Activated CD4-positive, alpha-beta T cell treated with anti-CD3 and anti-CD28 coated beads for 36 hours (primary cell): Measurements from ENCODE around the gene MB21D2. TPM values are rescaled to one million over a fixed set of nuclear protein-coding genes. Genes with fewer than 3 reads are reported as not detected.
"Not testable (repeated sequence)": the region's sequence is repeated elsewhere in the genome, so short reads cannot be mapped to it uniquely, and the experiment has no call there.

Experiments used
- ATAC-seq: fragments of 200-7000 bp; cut with Tn5 transposase; one replicate; pipeline ENCODE4 v1.10.0; 2021; ENCODE audit warnings: mild to moderate bottlenecking, moderate library complexity
- CTCF ChIA-PET: fragments of 350-600 bp; sonication (Branson Sonifier 250); formaldehyde crosslinking; loops from one replicate; lab custom pipeline; 2021; ENCODE audit warnings: antibody characterized with exemption; lab: Charles Lee
- POLR2A ChIA-PET: fragments of 350-600 bp; sonication (Branson Sonifier 250); formaldehyde crosslinking; loops from one replicate; lab custom pipeline; 2021; ENCODE audit warnings: antibody characterized with exemption, inconsistent platforms; lab: Charles Lee
- DNase-seq: peaks from one replicate; pipeline ENCODE4 v3.0.0-alpha.2; 2020
- H3K27ac Mint-ChIP-seq: one replicate; pipeline ENCODE4 v1.8.0; 2021; ENCODE audit warnings: mixed read lengths
- H3K27me3 Mint-ChIP-seq: one replicate; pipeline ENCODE4 v1.8.0; 2021; ENCODE audit warnings: mixed read lengths
- H3K36me3 Mint-ChIP-seq: one replicate; pipeline ENCODE4 v1.8.0; 2021; ENCODE audit warnings: low read depth, mixed read lengths
- H3K4me1 Mint-ChIP-seq: one replicate; pipeline ENCODE4 v1.8.0; 2021; ENCODE audit warnings: mixed read lengths
- H3K4me3 Mint-ChIP-seq: one replicate; pipeline ENCODE4 v1.8.0; 2021; ENCODE audit warnings: mild to moderate bottlenecking, moderate library complexity, mixed read lengths
- H3K9me3 Mint-ChIP-seq: one replicate; pipeline ENCODE4 v1.8.0; 2021; ENCODE audit warnings: low read depth, mixed read lengths
- intact Hi-C, 2 experiments: fragments of 100-400 bp; cut with DNase I in 1 of 2; cut with micrococcal nuclease in 1 of 2; formaldehyde crosslinking; loops; one replicate each; pipeline versions ENCODE4 v1.14.2 to v1.15.1; 2022 to 2024; cut with DNase I, micrococcal nuclease
- total RNA-seq, 2 experiments: library from RNA; stranded (reverse); gene quantifications; one replicate each; pipeline ENCODE4 v1.2.3, GENCODE V29; 2021

MB21D2 gene
- total RNA-seq: 1 to 10 TPM; 2.2 to 2.5 TPM

DNA sequence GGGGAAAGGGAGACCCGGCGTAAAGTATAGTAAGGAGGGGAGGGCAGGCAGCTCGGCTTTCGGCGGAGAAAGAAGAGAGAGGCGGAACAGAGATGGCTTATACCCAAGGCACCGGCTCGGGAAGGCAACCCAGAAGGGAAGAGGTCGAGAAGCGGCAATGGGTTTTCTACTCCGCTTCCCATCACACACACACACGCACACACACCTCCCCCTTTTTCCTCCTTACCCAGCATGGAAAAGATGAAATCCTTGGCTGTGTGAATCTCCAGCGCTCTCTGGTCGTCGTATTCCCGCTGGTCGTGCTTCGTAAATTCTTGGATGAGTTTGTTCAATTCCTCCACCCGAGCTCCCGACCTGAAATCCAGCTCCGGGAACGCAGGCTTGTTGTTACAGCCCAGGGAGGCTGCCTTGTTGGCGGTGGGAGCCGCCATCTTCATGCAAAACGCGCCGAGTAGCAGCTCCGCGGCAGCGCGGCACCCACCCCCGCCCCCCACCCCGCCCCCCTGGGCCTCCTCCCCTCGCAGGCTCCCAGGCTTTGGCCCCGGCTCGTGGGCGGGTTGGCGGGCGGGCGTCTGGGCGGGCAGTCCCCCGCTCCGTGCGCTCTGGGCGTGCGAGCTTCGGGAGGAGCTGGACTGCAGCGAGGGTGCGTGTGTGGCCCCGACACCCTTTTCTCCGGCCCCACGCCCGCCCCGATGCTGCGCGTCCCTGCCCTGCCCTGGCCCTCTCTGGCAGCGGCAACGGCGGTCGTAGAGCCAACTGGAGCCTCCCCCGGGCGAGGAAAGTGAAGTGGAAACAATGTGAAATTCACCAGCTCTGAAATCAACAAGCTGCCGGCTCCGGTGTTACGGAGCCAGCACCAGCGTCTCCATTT lies at the start of gene MB21D2:
Gene MB21D2 (minus strand): TSS at position 453 of the 871 bp plus-strand sequence. CDS start 16 bp downstream, at position 437.
- CTCF ChIA-PET: interaction anchor here (0.6 to 1.7 kb wide), 5 partner anchors 24 to 101 kb away, joined by 3 to 6 read pairs (median 4); no protein-coding TSS in a partner anchor
- H3K4me1 Mint-ChIP-seq: peaks cover 20% of the 10 kb centered on the region
- ATAC-seq: peak; percentile 63
- peak within 1 kb of the TSS; percentile 71 for H3K27ac Mint-ChIP-seq
- H3K4me3 Mint-ChIP-seq: peak within 1 kb of the TSS; percentile 82
- DNase-seq: peak; percentile 67
- no peaks in the 10 kb centered on the region for H3K9me3 Mint-ChIP-seq
- H3K27me3 Mint-ChIP-seq: peaks cover 65% of the 10 kb centered on the region
- POLR2A ChIA-PET: interaction anchor here (0.6 to 1.3 kb wide), 2 partner anchors 19 to 24 kb away, joined by 3 read pairs; no protein-coding TSS in a partner anchor
- intact Hi-C loops: loop anchor here (1.0 to 5.0 kb wide), 5 partner anchors 19 to 125 kb away; no protein-coding TSS in a partner anchor
- no peaks in the 10 kb centered on the region for H3K36me3 Mint-ChIP-seq

DNA sequence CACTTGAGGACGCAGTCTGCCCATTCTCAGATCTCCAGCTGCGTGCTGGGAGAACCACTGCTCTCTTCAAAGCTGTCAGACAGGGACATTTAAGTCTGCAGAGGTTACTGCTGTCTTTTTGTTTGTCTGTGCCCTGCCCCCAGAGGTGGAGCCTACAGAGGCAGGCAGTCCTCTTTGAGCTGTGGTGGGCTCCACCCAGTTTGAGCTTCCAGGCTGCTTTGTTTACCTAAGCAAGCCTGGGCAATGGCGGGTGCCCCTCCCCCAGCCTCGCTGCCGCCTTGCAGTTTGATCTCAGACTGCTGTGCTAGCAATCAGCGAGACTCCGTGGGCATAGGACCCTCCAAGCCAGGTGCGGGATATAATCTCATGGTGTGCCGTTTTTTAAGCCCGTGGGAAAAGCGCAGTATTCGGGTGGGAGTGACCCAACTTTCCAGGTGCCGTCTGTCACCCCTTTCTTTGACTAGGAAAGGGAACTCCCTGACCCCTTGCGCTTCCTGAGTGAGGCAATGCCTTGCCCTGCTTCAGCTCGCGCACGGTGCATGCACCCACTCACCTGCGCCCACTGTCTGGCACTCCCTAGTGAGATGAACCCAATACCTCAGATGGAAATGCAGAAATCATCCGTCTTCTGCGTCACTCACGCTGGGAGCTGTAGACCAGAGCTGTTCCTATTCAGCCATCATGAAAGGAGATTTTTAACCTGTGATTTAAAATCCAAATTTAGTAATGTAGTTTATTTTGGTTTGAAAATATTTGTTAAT lies 47.5 kb upstream of the MB21D2 start:
- DNase-seq, POLR2A ChIA-PET, CTCF ChIA-PET, intact Hi-C loops, H3K4me3 Mint-ChIP-seq, ATAC-seq, H3K4me1 Mint-ChIP-seq, H3K27me3 Mint-ChIP-seq, H3K9me3 Mint-ChIP-seq, H3K36me3 Mint-ChIP-seq, H3K27ac Mint-ChIP-seq: not testable (repeated sequence)

- POLR2A ChIA-PET: no interaction called here
- DNase-seq: no peak
- Mint-ChIP-seq H3K27ac (no peak overlapping the region), H3K9me3 (no peaks in the 10 kb centered on the region), H3K36me3 (no peaks in the 10 kb centered on the region), H3K4me3 (no peak overlapping the region), H3K4me1 (peaks cover 14% of the 10 kb centered on the region), H3K27me3 (peaks cover 10% of the 10 kb centered on the region)
- ATAC-seq: no peak
- CTCF ChIA-PET: no interaction called here
- intact Hi-C loops: loop anchor here in 1 of 2 experiments (5.0 kb wide), 2 partner anchors 67 to 282 kb away; no protein-coding TSS in a partner anchor
Measured at GRCh38 chr3:192959773-192960172, 42.1 kb upstream of the MB21D2 start.

DNA sequence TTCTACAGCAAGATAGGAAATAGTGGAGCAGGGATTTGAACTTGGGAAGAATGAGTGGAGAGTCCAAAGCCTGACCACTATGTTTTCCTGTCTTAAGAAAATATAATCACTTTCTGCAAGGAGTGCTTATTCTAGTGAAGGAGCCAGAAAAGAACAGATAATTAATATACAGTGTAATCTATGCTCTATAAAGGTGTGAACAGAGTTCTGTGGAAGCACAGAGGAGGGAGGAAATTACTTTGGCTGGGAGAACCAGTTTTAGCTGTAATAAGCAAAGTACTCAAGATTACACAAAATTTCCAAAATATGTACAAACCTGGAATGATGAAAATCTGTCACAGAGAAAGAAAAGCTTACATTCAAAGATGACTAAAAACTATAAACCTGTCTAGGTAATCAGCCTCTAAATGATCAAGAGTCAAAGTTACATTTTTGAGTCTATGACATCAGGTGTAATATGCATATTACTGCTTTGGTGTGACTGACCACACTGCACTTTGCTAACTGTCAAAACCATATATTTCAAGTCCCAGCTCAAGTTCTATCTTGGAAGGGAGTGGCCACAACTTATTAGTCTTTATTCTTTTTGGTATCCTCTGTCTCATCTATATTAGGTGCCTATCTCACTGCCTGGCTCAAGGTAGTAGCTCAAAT lies 40.7 kb upstream of the MB21D2 start:
- intact Hi-C loops: loop anchor here in 1 of 2 experiments (5.0 kb wide), 2 partner anchors 66 to 281 kb away; no protein-coding TSS in a partner anchor
- H3K27ac Mint-ChIP-seq: peak overlapping the region; percentile 4
- ChIA-PET CTCF (interaction anchor here (0.9 to 1.5 kb wide), 3 partner anchors 9 to 614 kb away, joined by 3 to 4 read pairs (median 4); no protein-coding TSS in a partner anchor), POLR2A (no interaction called here)
- DNase-seq (no peak), ATAC-seq (peak; percentile 54)
- H3K27me3 Mint-ChIP-seq: peaks cover 10% of the 10 kb centered on the region
- H3K4me3 Mint-ChIP-seq: no peak overlapping the region
- peaks cover 14% of the 10 kb centered on the region for H3K4me1 Mint-ChIP-seq
- H3K9me3 Mint-ChIP-seq: no peaks in the 10 kb centered on the region
- no peaks in the 10 kb centered on the region for H3K36me3 Mint-ChIP-seq

DNA sequence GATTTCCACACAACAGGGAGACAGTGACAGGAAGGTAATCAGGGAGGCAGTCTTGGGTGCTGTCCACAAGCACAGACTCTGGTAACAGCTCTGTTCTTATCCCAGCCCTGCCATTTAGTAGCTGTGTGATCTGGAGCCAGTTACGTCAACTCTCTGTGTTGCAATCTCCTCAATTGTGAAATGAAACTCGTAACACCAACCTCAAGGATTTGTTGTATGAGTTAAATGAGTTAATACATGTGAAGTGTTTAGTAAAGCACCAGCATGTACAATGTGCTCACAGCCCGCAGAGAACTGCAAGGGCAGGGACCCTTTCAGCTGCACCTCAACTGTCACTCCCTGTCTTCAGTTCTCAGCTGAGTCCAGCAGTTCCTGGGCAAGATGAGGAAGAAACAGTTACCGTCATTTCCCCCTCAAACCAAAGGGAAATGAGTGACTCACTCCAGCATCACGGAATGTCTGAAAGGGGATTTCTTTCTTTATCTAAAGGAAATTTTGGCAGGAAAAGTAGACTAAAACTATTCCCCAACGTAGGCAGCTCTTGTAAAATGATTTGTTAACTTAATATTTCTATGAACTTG lies 39.9 kb upstream of the MB21D2 start:
- ChIA-PET CTCF (interaction anchor here (0.9 to 1.5 kb wide), 2 partner anchors 10 to 615 kb away, joined by 4 read pairs; no protein-coding TSS in a partner anchor), POLR2A (no interaction called here)
- no peak overlapping the region for H3K4me3 Mint-ChIP-seq
- DNase-seq: peak; percentile 16
- peak; percentile 78 for ATAC-seq
- H3K27me3 Mint-ChIP-seq: peaks cover 10% of the 10 kb centered on the region
- H3K36me3 Mint-ChIP-seq: no peaks in the 10 kb centered on the region
- no peaks in the 10 kb centered on the region for H3K9me3 Mint-ChIP-seq
- intact Hi-C loops: loop anchor here in 1 of 2 experiments (5.0 kb wide), 2 partner anchors 65 to 280 kb away; no protein-coding TSS in a partner anchor
- H3K4me1 Mint-ChIP-seq: peaks cover 14% of the 10 kb centered on the region
- peak overlapping the region; percentile 47 for H3K27ac Mint-ChIP-seq

DNA sequence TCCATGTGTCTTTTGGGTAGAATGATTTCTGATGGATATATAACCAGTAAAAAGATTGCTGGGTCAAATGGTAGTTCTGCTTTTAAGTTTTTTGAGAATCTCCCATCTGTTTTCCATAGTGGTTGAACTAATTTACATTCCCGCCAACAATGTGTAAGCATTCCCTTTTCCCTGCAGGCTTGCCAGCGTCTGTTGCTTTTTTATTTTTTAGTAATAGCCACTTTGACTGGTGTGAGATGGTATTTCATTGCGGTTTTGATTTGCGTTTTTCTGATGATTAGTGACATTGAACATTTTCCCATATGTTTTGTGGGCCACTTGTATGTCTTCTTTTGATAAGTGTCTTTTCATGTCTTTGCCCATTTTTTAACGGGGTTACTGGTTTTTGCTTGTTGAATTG lies 36.3 kb upstream of the MB21D2 start:
- H3K27ac Mint-ChIP-seq: no peak overlapping the region
- ChIA-PET POLR2A (no interaction called here), CTCF (no interaction called here)
- ATAC-seq: no peak
- H3K36me3 Mint-ChIP-seq: no peaks in the 10 kb centered on the region
- intact Hi-C loops: no loop called here
- no peaks in the 10 kb centered on the region for H3K9me3 Mint-ChIP-seq
- no peak for DNase-seq
- peaks cover 10% of the 10 kb centered on the region for H3K27me3 Mint-ChIP-seq
- H3K4me3 Mint-ChIP-seq: no peak overlapping the region
- H3K4me1 Mint-ChIP-seq: peaks cover 8% of the 10 kb centered on the region

- Mint-ChIP-seq H3K27ac (no peak overlapping the region), H3K27me3 (peaks cover 3% of the 10 kb centered on the region), H3K4me3 (no peak overlapping the region), H3K9me3 (no peaks in the 10 kb centered on the region), H3K4me1 (no peaks in the 10 kb centered on the region), H3K36me3 (no peaks in the 10 kb centered on the region)
- intact Hi-C loops: no loop called here
- ChIA-PET CTCF (no interaction called here), POLR2A (no interaction called here)
- DNase-seq (no peak), ATAC-seq (no peak)
Measured at GRCh38 chr3:192947421-192947820, 29.8 kb upstream of the MB21D2 start.

DNA sequence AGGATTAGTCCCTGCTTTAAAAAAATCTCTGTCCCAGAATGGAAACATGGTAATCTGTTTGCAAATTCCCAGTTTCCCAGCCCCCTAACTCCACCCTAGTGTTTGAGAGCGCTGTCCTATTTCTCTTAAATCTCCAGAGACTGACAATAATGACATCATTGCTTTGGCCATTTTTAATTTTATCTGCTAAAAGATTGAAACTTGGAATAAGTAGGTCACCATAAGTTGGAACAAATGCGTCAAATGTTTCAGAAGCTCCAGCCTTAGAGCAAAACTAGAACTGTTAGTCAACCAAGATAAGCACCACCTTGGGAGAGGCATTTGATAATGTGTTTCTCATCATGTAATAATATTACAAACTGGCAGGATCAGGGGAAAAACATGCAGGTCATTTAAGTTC lies 25.7 kb upstream of the MB21D2 start:
- ChIA-PET POLR2A (no interaction called here), CTCF (interaction anchor here (0.7 kb wide), 1 partner anchor 51 kb away, joined by 3 read pairs; no protein-coding TSS in a partner anchor)
- no peaks in the 10 kb centered on the region for H3K4me1 Mint-ChIP-seq
- no peaks in the 10 kb centered on the region for H3K36me3 Mint-ChIP-seq
- intact Hi-C loops: no loop called here
- H3K27me3 Mint-ChIP-seq: peaks cover 3% of the 10 kb centered on the region
- no peak overlapping the region for H3K27ac Mint-ChIP-seq
- DNase-seq: no peak
- ATAC-seq: no peak
- no peak overlapping the region for H3K4me3 Mint-ChIP-seq
- no peaks in the 10 kb centered on the region for H3K9me3 Mint-ChIP-seq

DNA sequence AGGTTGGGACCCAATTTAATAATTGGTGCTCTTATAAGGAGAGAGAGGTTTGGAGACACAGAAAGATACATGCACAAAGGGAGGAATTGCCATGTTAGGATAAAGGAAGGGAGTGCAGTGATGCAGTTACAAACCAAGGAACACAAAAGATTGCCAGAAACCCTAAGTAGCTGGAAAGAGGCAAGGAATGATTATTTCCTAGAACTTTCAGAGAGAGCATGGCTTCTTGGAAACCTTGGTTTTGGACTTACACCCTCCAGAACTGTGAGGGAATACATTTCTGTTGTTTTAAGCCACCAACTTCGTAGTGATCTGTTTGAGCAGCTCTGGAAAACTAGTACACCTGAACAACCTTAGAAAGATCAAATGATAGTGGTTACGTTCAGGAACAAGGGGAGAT lies 25.0 kb upstream of the MB21D2 start:
- H3K4me1 Mint-ChIP-seq: no peaks in the 10 kb centered on the region
- POLR2A ChIA-PET: no interaction called here
- ATAC-seq (no peak), DNase-seq (no peak)
- H3K4me3 Mint-ChIP-seq: no peak overlapping the region
- CTCF ChIA-PET: no interaction called here
- H3K36me3 Mint-ChIP-seq: no peaks in the 10 kb centered on the region
- H3K9me3 Mint-ChIP-seq: no peaks in the 10 kb centered on the region
- intact Hi-C loops: no loop called here
- peaks cover 3% of the 10 kb centered on the region for H3K27me3 Mint-ChIP-seq
- no peak overlapping the region for H3K27ac Mint-ChIP-seq

GRCh38 chr3:192940129-192940528 lies 22.5 kb upstream of the MB21D2 start:
- DNase-seq (no peak), ATAC-seq (no peak)
- CTCF ChIA-PET: no interaction called here
- intact Hi-C loops: no loop called here
- Mint-ChIP-seq H3K9me3 (no peaks in the 10 kb centered on the region), H3K27ac (no peak overlapping the region), H3K36me3 (no peaks in the 10 kb centered on the region), H3K4me1 (no peaks in the 10 kb centered on the region), H3K4me3 (no peak overlapping the region), H3K27me3 (peaks cover 6% of the 10 kb centered on the region)
- POLR2A ChIA-PET: no interaction called here

GRCh38 chr3:192935441-192935840 lies 17.8 kb upstream of the MB21D2 start:
- Mint-ChIP-seq H3K9me3 (no peaks in the 10 kb centered on the region), H3K27ac (no peak overlapping the region), H3K36me3 (no peaks in the 10 kb centered on the region), H3K4me1 (no peaks in the 10 kb centered on the region), H3K27me3 (peaks cover 3% of the 10 kb centered on the region), H3K4me3 (no peak overlapping the region)
- DNase-seq: no peak
- ATAC-seq: no peak
- POLR2A ChIA-PET: no interaction called here
- intact Hi-C loops: no loop called here
- CTCF ChIA-PET: no interaction called here
